ENCODE data around the gene LLGL2.

Gene LLGL2

GRCh38 chr17:75555679-75556153 is 30.2 kb downstream of the LLGL2 start:
- Histone ChIP-seq H3K4ac (ENCODE audit: low read depth, low read length) (no peak overlapping the region), H3K27me3 (ENCODE audit: insufficient read depth, low read length, poor library complexity) (no peaks in the 10 kb centered on the region), H2BK5ac (ENCODE audit: low read length) (no peak overlapping the region), H3K23ac (ENCODE audit: low read length) (no peak overlapping the region), H3K36me3 (ENCODE audit: control insufficient read depth, insufficient read depth, low read length) (no peaks in the 10 kb centered on the region), H3K4me2 (ENCODE audit: low read length) (no peak overlapping the region), H3K9ac (ENCODE audit: low read length) (no peak overlapping the region), H4K5ac (ENCODE audit: low read length) (no peak overlapping the region), H3K18ac (ENCODE audit: low read length) (no peak overlapping the region), H2BK120ac (ENCODE audit: low read depth, low read length) (no peak overlapping the region), H4K8ac (ENCODE audit: low read depth, low read length) (no peak overlapping the region), H3K4me3 (ENCODE audit: low read length) (no peak overlapping the region), H3K56ac (ENCODE audit: low read length) (peak overlapping the region; percentile 34), H3K4me1 (ENCODE audit: control insufficient read depth, low read depth, low read length) (peaks cover 1% of the 10 kb centered on the region), H3K27ac (ENCODE audit: low read depth, low read length) (no peak overlapping the region), H3K79me2 (ENCODE audit: control insufficient read depth, insufficient read depth, low read length) (no peaks in the 10 kb centered on the region), H2BK15ac (replicated peaks; ENCODE audit: low read depth) (no peak overlapping the region), H2AK5ac (ENCODE audit: low read length) (no peak overlapping the region), H3K79me1 (ENCODE audit: low read length) (no peaks in the 10 kb centered on the region)
- no peak for DNase-seq
- no CpG with 5 or more reads among the region's 21 CpGs for WGBS (ENCODE audit: extremely low coverage, insufficient coverage, low lambda C conversion rate)

GRCh38 chr17:75557075-75557851 is 31.8 kb downstream of the LLGL2 start:
- no peak overlapping the region for H3K4me3 ChIP-seq (ENCODE audit: low read length)
- no peaks in the 10 kb centered on the region for H3K79me1 ChIP-seq (ENCODE audit: low read length)
- H3K56ac ChIP-seq (ENCODE audit: low read length): peak overlapping the region; percentile 42
- H3K18ac ChIP-seq (ENCODE audit: low read length): no peak overlapping the region
- H3K27me3 ChIP-seq (ENCODE audit: insufficient read depth, low read length, poor library complexity): no peaks in the 10 kb centered on the region
- H3K4ac ChIP-seq (ENCODE audit: low read depth, low read length): no peak overlapping the region
- no peak overlapping the region for H3K23ac ChIP-seq (ENCODE audit: low read length)
- no peak overlapping the region for H2BK5ac ChIP-seq (ENCODE audit: low read length)
- H3K9ac ChIP-seq (ENCODE audit: low read length): no peak overlapping the region
- no peaks in the 10 kb centered on the region for H3K36me3 ChIP-seq (ENCODE audit: control insufficient read depth, insufficient read depth, low read length)
- no CpG with 5 or more reads among the region's 15 CpGs for WGBS (ENCODE audit: extremely low coverage, insufficient coverage, low lambda C conversion rate)
- DNase-seq: peak; percentile 25
- H3K4me2 ChIP-seq (ENCODE audit: low read length): no peak overlapping the region
- H2BK120ac ChIP-seq (ENCODE audit: low read depth, low read length): no peak overlapping the region
- H3K4me1 ChIP-seq (ENCODE audit: control insufficient read depth, low read depth, low read length): peaks cover 1% of the 10 kb centered on the region
- H2BK15ac ChIP-seq (replicated peaks; ENCODE audit: low read depth): no peak overlapping the region
- no peaks in the 10 kb centered on the region for H3K79me2 ChIP-seq (ENCODE audit: control insufficient read depth, insufficient read depth, low read length)
- H4K5ac ChIP-seq (ENCODE audit: low read length): no peak overlapping the region
- no peak overlapping the region for H4K8ac ChIP-seq (ENCODE audit: low read depth, low read length)
- H3K27ac ChIP-seq (ENCODE audit: low read depth, low read length): no peak overlapping the region
- no peak overlapping the region for H2AK5ac ChIP-seq (ENCODE audit: low read length)

GRCh38 chr17:75557852-75558665 is 32.6 kb downstream of the LLGL2 start:
- Histone ChIP-seq H3K4ac (ENCODE audit: low read depth, low read length) (no peak overlapping the region), H3K9ac (ENCODE audit: low read length) (no peak overlapping the region), H3K56ac (ENCODE audit: low read length) (peak overlapping the region; percentile 42), H4K5ac (ENCODE audit: low read length) (no peak overlapping the region), H3K79me1 (ENCODE audit: low read length) (no peaks in the 10 kb centered on the region), H2BK5ac (ENCODE audit: low read length) (no peak overlapping the region), H3K27ac (ENCODE audit: low read depth, low read length) (no peak overlapping the region), H3K4me3 (ENCODE audit: low read length) (no peak overlapping the region), H3K23ac (ENCODE audit: low read length) (no peak overlapping the region), H3K4me1 (ENCODE audit: control insufficient read depth, low read depth, low read length) (no peaks in the 10 kb centered on the region), H3K79me2 (ENCODE audit: control insufficient read depth, insufficient read depth, low read length) (no peaks in the 10 kb centered on the region), H3K36me3 (ENCODE audit: control insufficient read depth, insufficient read depth, low read length) (no peaks in the 10 kb centered on the region), H2AK5ac (ENCODE audit: low read length) (no peak overlapping the region), H4K8ac (ENCODE audit: low read depth, low read length) (no peak overlapping the region), H3K27me3 (ENCODE audit: insufficient read depth, low read length, poor library complexity) (no peaks in the 10 kb centered on the region), H2BK120ac (ENCODE audit: low read depth, low read length) (no peak overlapping the region), H3K18ac (ENCODE audit: low read length) (no peak overlapping the region), H3K4me2 (ENCODE audit: low read length) (no peak overlapping the region), H2BK15ac (replicated peaks; ENCODE audit: low read depth) (no peak overlapping the region)
- WGBS (ENCODE audit: extremely low coverage, insufficient coverage, low lambda C conversion rate): no CpG with 5 or more reads among the region's 18 CpGs
- no peak for DNase-seq

- no peak overlapping the region for H4K8ac ChIP-seq (ENCODE audit: low read depth, low read length)
- H3K4ac ChIP-seq (ENCODE audit: low read depth, low read length): no peak overlapping the region
- no CpG with 5 or more reads among the region's 38 CpGs for WGBS (ENCODE audit: extremely low coverage, insufficient coverage, low lambda C conversion rate)
- H3K36me3 ChIP-seq (ENCODE audit: control insufficient read depth, insufficient read depth, low read length): no peaks in the 10 kb centered on the region
- no peak overlapping the region for H2BK5ac ChIP-seq (ENCODE audit: low read length)
- H3K9ac ChIP-seq (ENCODE audit: low read length): no peak overlapping the region
- H3K4me1 ChIP-seq (ENCODE audit: control insufficient read depth, low read depth, low read length): no peaks in the 10 kb centered on the region
- H3K27ac ChIP-seq (ENCODE audit: low read depth, low read length): no peak overlapping the region
- no peak overlapping the region for H3K18ac ChIP-seq (ENCODE audit: low read length)
- no peak overlapping the region for H3K23ac ChIP-seq (ENCODE audit: low read length)
- no peak overlapping the region for H4K5ac ChIP-seq (ENCODE audit: low read length)
- no peak overlapping the region for H3K4me3 ChIP-seq (ENCODE audit: low read length)
- no peaks in the 10 kb centered on the region for H3K27me3 ChIP-seq (ENCODE audit: insufficient read depth, low read length, poor library complexity)
- no peaks in the 10 kb centered on the region for H3K79me1 ChIP-seq (ENCODE audit: low read length)
- no peak overlapping the region for H2AK5ac ChIP-seq (ENCODE audit: low read length)
- no peak overlapping the region for H3K56ac ChIP-seq (ENCODE audit: low read length)
- H2BK120ac ChIP-seq (ENCODE audit: low read depth, low read length): no peak overlapping the region
- no peaks in the 10 kb centered on the region for H3K79me2 ChIP-seq (ENCODE audit: control insufficient read depth, insufficient read depth, low read length)
- no peak overlapping the region for H2BK15ac ChIP-seq (replicated peaks; ENCODE audit: low read depth)
- no peak overlapping the region for H3K4me2 ChIP-seq (ENCODE audit: low read length)
- no peak for DNase-seq
Observed at GRCh38 chr17:75558666-75559530, 33.4 kb downstream of the LLGL2 start.

- Histone ChIP-seq H3K4me2 (ENCODE audit: low read length) (no peak overlapping the region), H3K79me1 (ENCODE audit: low read length) (no peaks in the 10 kb centered on the region), H3K4ac (ENCODE audit: low read depth, low read length) (no peak overlapping the region), H3K23ac (ENCODE audit: low read length) (no peak overlapping the region), H2BK5ac (ENCODE audit: low read length) (no peak overlapping the region), H3K56ac (ENCODE audit: low read length) (no peak overlapping the region), H2BK15ac (replicated peaks; ENCODE audit: low read depth) (no peak overlapping the region), H2AK5ac (ENCODE audit: low read length) (no peak overlapping the region), H3K18ac (ENCODE audit: low read length) (no peak overlapping the region), H3K4me3 (ENCODE audit: low read length) (no peak overlapping the region), H3K79me2 (ENCODE audit: control insufficient read depth, insufficient read depth, low read length) (no peaks in the 10 kb centered on the region), H3K36me3 (ENCODE audit: control insufficient read depth, insufficient read depth, low read length) (no peaks in the 10 kb centered on the region), H3K9ac (ENCODE audit: low read length) (no peak overlapping the region), H4K8ac (ENCODE audit: low read depth, low read length) (no peak overlapping the region), H4K5ac (ENCODE audit: low read length) (no peak overlapping the region), H3K4me1 (ENCODE audit: control insufficient read depth, low read depth, low read length) (no peaks in the 10 kb centered on the region), H2BK120ac (ENCODE audit: low read depth, low read length) (no peak overlapping the region), H3K27ac (ENCODE audit: low read depth, low read length) (no peak overlapping the region), H3K27me3 (ENCODE audit: insufficient read depth, low read length, poor library complexity) (no peaks in the 10 kb centered on the region)
- WGBS (ENCODE audit: extremely low coverage, insufficient coverage, low lambda C conversion rate): no CpG with 5 or more reads among the region's 9 CpGs
- no peak for DNase-seq
Observed at GRCh38 chr17:75559958-75560533, 34.5 kb downstream of the LLGL2 start.

Measured in mesendoderm (in vitro differentiated cells).